Activated T-helper 2 cell treated with anti-CD3 and anti-CD28 coated beads, Interferon-gamma antibody, Interleukin-2, Interleukin-4, amounts not matched to agents 10 μg/mL and 5 μg/mL and 100 μg/mL, durations not matched to agents 14 hours and 24 hours and 36 hours (primary cell): ENCODE data around the gene EFNB1. TPM values are rescaled to one million over a fixed set of nuclear protein-coding genes. Genes with fewer than 3 reads are reported as not detected.

Experiments used
- DNase-seq: peaks from one replicate; pipeline ENCODE4 v3.0.0; 2021; ENCODE audit warnings: low spot score
- H3K27ac Mint-ChIP-seq: one replicate; pipeline ENCODE4 v1.8.0; 2021; ENCODE audit warnings: mixed read lengths
- H3K27me3 Mint-ChIP-seq: one replicate; pipeline ENCODE4 v1.8.0; 2021; ENCODE audit warnings: low read depth, mixed read lengths
- H3K36me3 Mint-ChIP-seq: one replicate; pipeline ENCODE4 v1.8.0; 2021; ENCODE audit warnings: low read depth, mixed read lengths
- H3K4me1 Mint-ChIP-seq: one replicate; pipeline ENCODE4 v1.8.0; 2021; ENCODE audit warnings: low read depth, mixed read lengths
- H3K4me3 Mint-ChIP-seq: one replicate; pipeline ENCODE4 v1.8.0; 2021; ENCODE audit warnings: low read depth, mild to moderate bottlenecking, moderate library complexity, mixed read lengths
- H3K9me3 Mint-ChIP-seq: one replicate; pipeline ENCODE4 v1.8.0; 2021; ENCODE audit warnings: mixed read lengths
- intact Hi-C: fragments of 100-400 bp; cut with micrococcal nuclease; formaldehyde crosslinking; loops from one replicate; pipeline ENCODE4 v1.15.1; 2023
- total RNA-seq: library from RNA; stranded (reverse); gene quantifications from 2 replicates; pipeline ENCODE4 v1.2.3, GENCODE V29; 2022

EFNB1 gene
- total RNA-seq, 1 donor from 2014 or later: 7.4 TPM

- DNase-seq: no peak
- Mint-ChIP-seq H3K4me1 (peaks cover 8% of the 10 kb centered on the region), H3K9me3 (no peaks in the 10 kb centered on the region), H3K36me3 (no peaks in the 10 kb centered on the region), H3K27ac (no peak overlapping the region), H3K27me3 (no peaks in the 10 kb centered on the region), H3K4me3 (no peak overlapping the region)
- intact Hi-C loops: no loop called here
Measured at GRCh38 chrX:68865926-68866325, 37.1 kb downstream of the EFNB1 start.

GRCh38 chrX:68867458-68868112 is 38.8 kb downstream of the EFNB1 start:
- Mint-ChIP-seq H3K4me3 (no peak overlapping the region), H3K36me3 (no peaks in the 10 kb centered on the region), H3K27ac (no peak overlapping the region), H3K9me3 (no peaks in the 10 kb centered on the region), H3K27me3 (no peaks in the 10 kb centered on the region), H3K4me1 (peaks cover 8% of the 10 kb centered on the region)
- no peak for DNase-seq
- intact Hi-C loops: no loop called here

- intact Hi-C loops: no loop called here
- no peaks in the 10 kb centered on the region for H3K27me3 Mint-ChIP-seq
- no peak for DNase-seq
- no peaks in the 10 kb centered on the region for H3K36me3 Mint-ChIP-seq
- no peaks in the 10 kb centered on the region for H3K9me3 Mint-ChIP-seq
- H3K4me3 Mint-ChIP-seq: no peak overlapping the region
- H3K27ac Mint-ChIP-seq: no peak overlapping the region
- peaks cover 8% of the 10 kb centered on the region for H3K4me1 Mint-ChIP-seq
Measured at GRCh38 chrX:68868316-68868715, 39.5 kb downstream of the EFNB1 start.

GRCh38 chrX:68868902-68869800 is 40.3 kb downstream of the EFNB1 start:
- intact Hi-C loops: no loop called here
- Mint-ChIP-seq H3K9me3 (no peaks in the 10 kb centered on the region), H3K27me3 (no peaks in the 10 kb centered on the region), H3K27ac (no peak overlapping the region), H3K36me3 (no peaks in the 10 kb centered on the region), H3K4me1 (peaks cover 8% of the 10 kb centered on the region), H3K4me3 (no peak overlapping the region)
- DNase-seq: no peak

GRCh38 chrX:68870357-68870756 is 41.5 kb downstream of the EFNB1 start:
- H3K4me3 Mint-ChIP-seq: no peak overlapping the region
- H3K27ac Mint-ChIP-seq: no peak overlapping the region
- intact Hi-C loops: no loop called here
- no peak for DNase-seq
- peaks cover 8% of the 10 kb centered on the region for H3K4me1 Mint-ChIP-seq
- H3K27me3 Mint-ChIP-seq: no peaks in the 10 kb centered on the region
- no peaks in the 10 kb centered on the region for H3K36me3 Mint-ChIP-seq
- no peaks in the 10 kb centered on the region for H3K9me3 Mint-ChIP-seq

GRCh38 chrX:68872171-68872570 is 43.4 kb downstream of the EFNB1 start:
- H3K4me1 Mint-ChIP-seq: peaks cover 8% of the 10 kb centered on the region
- no peaks in the 10 kb centered on the region for H3K36me3 Mint-ChIP-seq
- no peak overlapping the region for H3K4me3 Mint-ChIP-seq
- H3K9me3 Mint-ChIP-seq: no peaks in the 10 kb centered on the region
- intact Hi-C loops: no loop called here
- no peaks in the 10 kb centered on the region for H3K27me3 Mint-ChIP-seq
- no peak overlapping the region for H3K27ac Mint-ChIP-seq
- no peak for DNase-seq

- DNase-seq: no peak
- Mint-ChIP-seq H3K4me1 (peaks cover 2% of the 10 kb centered on the region), H3K27ac (no peak overlapping the region), H3K27me3 (no peaks in the 10 kb centered on the region), H3K4me3 (no peak overlapping the region), H3K9me3 (no peaks in the 10 kb centered on the region), H3K36me3 (no peaks in the 10 kb centered on the region)
- intact Hi-C loops: no loop called here
Measured at GRCh38 chrX:68874076-68874475, 45.3 kb downstream of the EFNB1 start.

GRCh38 chrX:68876731-68877130 is 47.9 kb downstream of the EFNB1 start:
- no peak overlapping the region for H3K27ac Mint-ChIP-seq
- no peaks in the 10 kb centered on the region for H3K27me3 Mint-ChIP-seq
- H3K9me3 Mint-ChIP-seq: no peaks in the 10 kb centered on the region
- H3K36me3 Mint-ChIP-seq: no peaks in the 10 kb centered on the region
- no peak for DNase-seq
- no peak overlapping the region for H3K4me3 Mint-ChIP-seq
- H3K4me1 Mint-ChIP-seq: no peaks in the 10 kb centered on the region
- intact Hi-C loops: no loop called here

GRCh38 chrX:68877606-68878005 is 48.8 kb downstream of the EFNB1 start:
- Mint-ChIP-seq H3K27ac (no peak overlapping the region), H3K4me1 (no peaks in the 10 kb centered on the region), H3K4me3 (no peak overlapping the region), H3K9me3 (no peaks in the 10 kb centered on the region), H3K36me3 (no peaks in the 10 kb centered on the region), H3K27me3 (no peaks in the 10 kb centered on the region)
- intact Hi-C loops: no loop called here
- no peak for DNase-seq

GRCh38 chrX:68878977-68879645 is 50.3 kb downstream of the EFNB1 start:
- Mint-ChIP-seq H3K4me1 (no peaks in the 10 kb centered on the region), H3K27me3 (no peaks in the 10 kb centered on the region), H3K4me3 (no peak overlapping the region), H3K36me3 (no peaks in the 10 kb centered on the region), H3K27ac (no peak overlapping the region), H3K9me3 (no peaks in the 10 kb centered on the region)
- no peak for DNase-seq
- intact Hi-C loops: no loop called here

GRCh38 chrX:68880846-68881552 is 52.2 kb downstream of the EFNB1 start:
- no peak overlapping the region for H3K4me3 Mint-ChIP-seq
- no peaks in the 10 kb centered on the region for H3K4me1 Mint-ChIP-seq
- no peaks in the 10 kb centered on the region for H3K36me3 Mint-ChIP-seq
- no peaks in the 10 kb centered on the region for H3K9me3 Mint-ChIP-seq
- no peak overlapping the region for H3K27ac Mint-ChIP-seq
- intact Hi-C loops: no loop called here
- no peak for DNase-seq
- H3K27me3 Mint-ChIP-seq: no peaks in the 10 kb centered on the region

- no peak for DNase-seq
- H3K4me3 Mint-ChIP-seq: no peak overlapping the region
- H3K27ac Mint-ChIP-seq: no peak overlapping the region
- no peaks in the 10 kb centered on the region for H3K27me3 Mint-ChIP-seq
- intact Hi-C loops: no loop called here
- H3K36me3 Mint-ChIP-seq: no peaks in the 10 kb centered on the region
- no peaks in the 10 kb centered on the region for H3K9me3 Mint-ChIP-seq
- no peaks in the 10 kb centered on the region for H3K4me1 Mint-ChIP-seq
Measured at GRCh38 chrX:68881911-68882310, 53.1 kb downstream of the EFNB1 start.
